HG03571 (cell line): Measurements from ENCODE around the gene TSPAN16.

Source experiments
- ATAC-seq: cut with Tn5 transposase; IDR thresholded peaks from one replicate; pipeline ENCODE4 v1.9.1; 2021; ENCODE audit not compliant: unreplicated experiment

TSPAN16 gene

GRCh38 chr19:11295665-11296245 is at the start of gene TSPAN16:
Gene TSPAN16, plus strand, starts transcription at chr19:11296160. Its CDS starts 138 bp downstream, at chr19:11296298.
- no peak for ATAC-seq

GRCh38 chr19:11246941-11247340 is 49.0 kb upstream of the TSPAN16 start:
- ATAC-seq, result no peak

- no peak for ATAC-seq
Measured at GRCh38 chr19:11247391-11247790, 48.6 kb upstream of the TSPAN16 start.

- ATAC-seq, result no peak
Measured at GRCh38 chr19:11247934-11248333, 48.0 kb upstream of the TSPAN16 start.

GRCh38 chr19:11248852-11249251 is 47.1 kb upstream of the TSPAN16 start:
- ATAC-seq, result no peak

- ATAC-seq, result no peak
Measured at GRCh38 chr19:11251217-11251616, 44.7 kb upstream of the TSPAN16 start.

- no peak for ATAC-seq
Measured at GRCh38 chr19:11251650-11252314, 44.2 kb upstream of the TSPAN16 start.

GRCh38 chr19:11252665-11253355 is 43.1 kb upstream of the TSPAN16 start:
- ATAC-seq, result no peak

GRCh38 chr19:11254666-11255065 is 41.3 kb upstream of the TSPAN16 start:
- no peak for ATAC-seq

GRCh38 chr19:11256189-11256588 is 39.8 kb upstream of the TSPAN16 start:
- ATAC-seq, result no peak

GRCh38 chr19:11257846-11258380 is 38.0 kb upstream of the TSPAN16 start:
- ATAC-seq, result no peak

GRCh38 chr19:11260996-11261395 is 35.0 kb upstream of the TSPAN16 start:
- no peak for ATAC-seq

GRCh38 chr19:11261431-11261970 is 34.5 kb upstream of the TSPAN16 start:
- no peak for ATAC-seq

GRCh38 chr19:11261971-11262839 is 33.8 kb upstream of the TSPAN16 start, which contains the start of gene DOCK6:
Gene DOCK6, minus strand, starts transcription at chr19:11262524. Its CDS starts 84 bp downstream, at chr19:11262440.
- ATAC-seq, result no peak

GRCh38 chr19:11263726-11264125 is 32.2 kb upstream of the TSPAN16 start:
- ATAC-seq, result no peak

GRCh38 chr19:11264452-11265176 is 31.3 kb upstream of the TSPAN16 start:
- ATAC-seq, result no peak

- ATAC-seq, result no peak
Measured at GRCh38 chr19:11265177-11265784, 30.7 kb upstream of the TSPAN16 start.

- ATAC-seq, result no peak
Measured at GRCh38 chr19:11265785-11266236, 30.1 kb upstream of the TSPAN16 start.

GRCh38 chr19:11267316-11268085 is 28.5 kb upstream of the TSPAN16 start:
- no peak for ATAC-seq
